Central memory CD4-positive, alpha-beta T cell (primary cell): ENCODE measurements around the gene PSMD14.

Source experiments
- DNase-seq: peaks from one replicate; pipeline ENCODE4 v3.0.0; 2022

PSMD14 gene

GRCh38 chr2:161386228-161386824 lies 78.1 kb downstream of the PSMD14 start:
- no peak for DNase-seq

- no peak for DNase-seq
Measured at GRCh38 chr2:161388146-161388779, 80.0 kb downstream of the PSMD14 start.

GRCh38 chr2:161391737-161392506 lies 83.7 kb downstream of the PSMD14 start:
- DNase-seq = no peak

- DNase-seq = no peak
Measured at GRCh38 chr2:161400076-161400475, 91.9 kb downstream of the PSMD14 start.

- DNase-seq = no peak
Measured at GRCh38 chr2:161402297-161402696, 94.1 kb downstream of the PSMD14 start.

GRCh38 chr2:161406316-161406715 lies 98.1 kb downstream of the PSMD14 start:
- no peak for DNase-seq

GRCh38 chr2:161407597-161407996 lies 99.4 kb downstream of the PSMD14 start:
- DNase-seq = no peak

GRCh38 chr2:161409308-161409907 lies 101.2 kb downstream of the PSMD14 start:
- DNase-seq = no peak

- DNase-seq = no peak
Measured at GRCh38 chr2:161412346-161412745, 104.1 kb downstream of the PSMD14 start.

- no peak for DNase-seq
Measured at GRCh38 chr2:161414042-161415033, 106.1 kb downstream of the PSMD14 start.

GRCh38 chr2:161415034-161415986 lies 107.1 kb downstream of the PSMD14 start:
- no peak for DNase-seq

GRCh38 chr2:161415987-161416707 lies 107.9 kb downstream of the PSMD14 start, which contains the start of gene TBR1:
TSS of gene TBR1 (plus strand) at chr2:161416297. CDS start at chr2:161416411, 114 bp downstream.
- DNase-seq = no peak

GRCh38 chr2:161416708-161417437 lies 108.6 kb downstream of the PSMD14 start:
- no peak for DNase-seq

- DNase-seq = no peak
Measured at GRCh38 chr2:161417438-161418274, 109.4 kb downstream of the PSMD14 start.

- DNase-seq = no peak
Measured at GRCh38 chr2:161418275-161418714, 110.1 kb downstream of the PSMD14 start.

- no peak for DNase-seq
Measured at GRCh38 chr2:161418715-161419637, 110.8 kb downstream of the PSMD14 start.

- DNase-seq = no peak
Measured at GRCh38 chr2:161419638-161420190, 111.5 kb downstream of the PSMD14 start.
